Spleen (tissue), 11 donors: ENCODE results near the gene NAGS. TPM values are rescaled to one million over a fixed set of nuclear protein-coding genes. Genes with fewer than 3 reads are reported as not detected.

Experiments
- DNase-seq: peaks from one replicate; pipeline ENCODE4 v3.0.0-alpha.2; 2020
- H3K27ac ChIP-seq, 8 donors: fragments of 200-600 bp; sonication (generic) in 7 of 8; 1 replicate in 4 of 8; 2 replicates in 4 of 8; pipeline versions ENCODE4 v1.5.0 to v1.8.0; 2016 to 2021; ENCODE audit warnings: inconsistent platforms in 4 of 8, mild to moderate bottlenecking in 4 of 8, moderate library complexity in 1 of 8
- H3K27me3 ChIP-seq, 7 donors: fragments of 200-600 bp; sonication (generic) in 6 of 7; replicated peaks in 1 of 7; 1 replicate in 4 of 7; 2 replicates in 3 of 7; pipeline versions ENCODE4 v1.5.0 to v1.8.0; 2016 to 2021; ENCODE audit warnings: inconsistent platforms in 3 of 7, mild to moderate bottlenecking in 1 of 7
- H3K36me3 ChIP-seq, 6 donors: fragments of 200-600 bp; sonication (generic) in 5 of 6; 1 replicate in 4 of 6; 2 replicates in 2 of 6; pipeline versions ENCODE4 v1.5.0 to v1.8.0; 2016 to 2021; ENCODE audit warnings: inconsistent platforms in 2 of 6
- H3K4me1 ChIP-seq, 6 donors: fragments of 200-600 bp; sonication (generic) in 5 of 6; 1 replicate in 3 of 6; 2 replicates in 3 of 6; pipeline versions ENCODE4 v1.5.0 to v1.8.0; 2016 to 2021; ENCODE audit warnings: inconsistent platforms in 3 of 6
- H3K4me3 ChIP-seq, 8 donors: fragments of 200-600 bp; sonication (generic) in 7 of 8; 1 replicate in 4 of 8; 2 replicates in 4 of 8; pipeline versions ENCODE4 v1.5.0 to v1.8.0; 2016 to 2021; ENCODE audit warnings: inconsistent platforms in 4 of 8, mild to moderate bottlenecking in 4 of 8, moderate library complexity in 2 of 8
- H3K9me3 ChIP-seq, 8 donors: fragments of 200-600 bp; sonication (generic) in 7 of 8; 1 replicate in 4 of 8; 2 replicates in 4 of 8; pipeline versions ENCODE4 v1.5.0 to v1.8.0; 2016 to 2021; ENCODE audit warnings: inconsistent platforms in 4 of 8
- POLR2A ChIP-seq, 3 donors: fragments of 450-650 bp; IDR thresholded peaks; one replicate each; pipeline ENCODE4 v1.5.1; 2017; ENCODE audit warnings: antibody characterized with exemption in 3 of 3, mild to moderate bottlenecking in 1 of 3
- POLR2AphosphoS5 ChIP-seq, 3 donors: sonication (generic); formaldehyde crosslinking; IDR thresholded peaks; one replicate each; pipeline ENCODE4 v1.5.1; 2017; ENCODE audit warnings: antibody characterized with exemption in 3 of 3
- WGBS, 5 donors: extraction: QIAGEN DNeasy Blood & Tissue Kit in 3 of 5; methylation state at CpG; one replicate each; pipeline versions ENCODE4 v1.1.5 to v1.1.7; 2013 to 2018; 5-methylcytosine and 5-hydroxymethylcytosine counted together
- intact Hi-C: fragments of 100-400 bp; cut with DNase I; formaldehyde crosslinking; loops from one replicate; pipeline ENCODE4 v1.15.0; 2023; ENCODE audit warnings: low total_unique reads
- polyA plus RNA-seq, 3 donors: library from polyadenylated mRNA; stranded (reverse); fragments of 200-250 nt; gene quantifications; one replicate each; pipeline ENCODE4 v1.2.1, GENCODE V29; 2013
- total RNA-seq, 7 donors: library from RNA; depleted of rRNA in 3 of 7; stranded (reverse); fragments of >200 nt in 3 of 7; fragmentation: NEBNext Ultra II Directional in 4 of 7; extraction: Animal tissue kit (Norgen Biotek cat#: 25700) in 4 of 7; gene quantifications; one replicate each; pipeline versions ENCODE4 v1.1.0 to v1.2.1, GENCODE V29; 2016 to 2021
- TF ChIP-seq, protein P1 (sequence below), 11 experiments: fragments of 200-600 bp in 7 of 11; fragments of 450-650 bp in 4 of 11; sonication (generic) in 4 of 11; IDR thresholded peaks in 8 of 11; conservative IDR thresholded peaks in 3 of 11; 1 replicate in 7 of 11; 2 replicates in 4 of 11; pipeline versions ENCODE4 v1.4.0 to v1.8.0; 2016 to 2021; ENCODE audit warnings: antibody characterized with exemption in 11 of 11, inconsistent platforms in 4 of 11, mild to moderate bottlenecking in 1 of 11
- donor health status: healthy with polysubstance abuse.
- donor health status: DM: no; HTN: no; CAD: no; lungs with moderate emphysema.
- donor health status: DM: no; HTN: no; CAD: no.
- donor health status: Bipolar disorder and iron deficiency.
- donor health status: healthy.
- donor health status: DM: no; HTN: no; CAD: no.
- donor health status: DM: yes; HTN: yes; CAD: no.

The NAGS gene
- total and polyA plus RNA-seq, 10 donors, result 0.39 to 1.8 (median 0.91) TPM

DNA sequence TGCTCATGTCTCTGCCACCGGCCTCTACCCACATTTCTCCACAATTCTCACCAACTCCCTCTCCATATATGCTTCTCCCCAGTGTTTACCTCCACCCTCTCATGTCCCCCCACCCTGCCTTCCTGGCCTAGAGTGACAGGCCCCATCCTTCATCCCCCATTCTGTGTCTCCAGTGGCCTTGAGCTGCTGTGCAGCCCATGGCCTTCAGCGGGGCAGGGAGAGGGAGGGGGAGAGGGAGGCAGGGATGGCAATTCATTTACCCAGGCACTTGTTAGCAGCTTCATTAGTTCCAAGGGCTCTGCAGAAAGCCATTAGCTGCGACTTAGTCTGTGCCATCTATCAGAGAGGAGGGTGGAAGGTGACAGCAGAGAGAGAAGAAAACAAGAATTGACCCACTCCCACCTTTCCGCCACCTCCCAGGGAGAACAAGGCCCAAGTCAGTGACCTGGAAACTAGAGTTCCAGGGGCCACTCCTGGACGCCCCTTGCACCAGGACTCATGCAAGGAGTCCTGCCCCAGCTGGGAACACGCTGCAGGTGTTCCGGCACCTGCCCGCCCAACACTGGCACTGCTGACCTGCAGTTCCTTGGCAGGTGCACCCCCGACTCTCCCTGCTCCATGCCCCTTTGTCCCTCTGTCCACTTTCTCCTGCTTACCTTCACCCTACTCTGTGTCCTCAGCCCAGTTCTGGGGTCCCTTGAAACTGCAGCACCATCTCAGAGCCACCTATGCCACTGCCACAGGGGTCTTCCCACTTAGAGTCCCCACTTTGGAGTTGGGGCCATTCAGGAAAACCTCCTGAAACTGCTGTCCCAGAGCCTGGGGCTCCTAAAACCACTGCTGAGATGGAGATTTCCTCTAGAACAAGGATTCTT lies 27.2 kb upstream of the NAGS start:
- Histone ChIP-seq H3K4me3 (no peak overlapping the region), H3K27me3 (peaks cover 0 to 68% (median 11%) of the 10 kb centered on the region in 7 donors), H3K27ac (no peak overlapping the region), H3K36me3 (no peaks in the 10 kb centered on the region), H3K4me1 (no peaks in the 10 kb centered on the region), H3K9me3 (no peaks in the 10 kb centered on the region)
- TF ChIP-seq POLR2A (IDR thresholded peaks at IDR 0.05) (no peak), POLR2AphosphoS5 (IDR thresholded peaks at IDR 0.05) (no peak)
- TF ChIP-seq, protein P1, sequence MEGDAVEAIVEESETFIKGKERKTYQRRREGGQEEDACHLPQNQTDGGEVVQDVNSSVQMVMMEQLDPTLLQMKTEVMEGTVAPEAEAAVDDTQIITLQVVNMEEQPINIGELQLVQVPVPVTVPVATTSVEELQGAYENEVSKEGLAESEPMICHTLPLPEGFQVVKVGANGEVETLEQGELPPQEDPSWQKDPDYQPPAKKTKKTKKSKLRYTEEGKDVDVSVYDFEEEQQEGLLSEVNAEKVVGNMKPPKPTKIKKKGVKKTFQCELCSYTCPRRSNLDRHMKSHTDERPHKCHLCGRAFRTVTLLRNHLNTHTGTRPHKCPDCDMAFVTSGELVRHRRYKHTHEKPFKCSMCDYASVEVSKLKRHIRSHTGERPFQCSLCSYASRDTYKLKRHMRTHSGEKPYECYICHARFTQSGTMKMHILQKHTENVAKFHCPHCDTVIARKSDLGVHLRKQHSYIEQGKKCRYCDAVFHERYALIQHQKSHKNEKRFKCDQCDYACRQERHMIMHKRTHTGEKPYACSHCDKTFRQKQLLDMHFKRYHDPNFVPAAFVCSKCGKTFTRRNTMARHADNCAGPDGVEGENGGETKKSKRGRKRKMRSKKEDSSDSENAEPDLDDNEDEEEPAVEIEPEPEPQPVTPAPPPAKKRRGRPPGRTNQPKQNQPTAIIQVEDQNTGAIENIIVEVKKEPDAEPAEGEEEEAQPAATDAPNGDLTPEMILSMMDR (IDR thresholded peaks at IDR 0.05 in 8 of 11, conservative IDR thresholded peaks at IDR 0.05 in 3 of 11), result no peak
- DNase-seq, result no peak
- intact Hi-C loops, result no loop called here
- WGBS, 5 donors, result 57 to 86% (median 79%) methylated on average over 9 of the region's 9 CpGs

DNA sequence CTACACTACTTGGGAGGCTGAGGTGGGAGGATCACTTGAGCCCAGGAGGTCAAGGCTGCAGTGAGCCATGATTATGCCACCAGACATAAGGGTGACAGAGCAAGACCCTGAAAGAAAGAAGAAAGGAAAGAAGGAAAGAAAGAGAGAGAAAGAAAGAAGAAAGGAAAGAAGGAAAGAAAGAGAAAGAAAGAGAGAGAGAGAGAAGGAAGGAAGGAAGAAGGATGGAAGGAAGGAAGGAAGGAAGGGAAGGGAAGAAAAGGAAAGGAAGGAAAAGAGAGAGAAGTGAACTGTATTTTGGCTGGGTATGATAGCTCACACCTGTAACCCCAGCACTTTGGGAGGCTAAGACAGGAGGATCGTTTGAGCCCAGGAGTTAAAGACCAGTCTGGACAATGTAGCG lies 26.3 kb upstream of the NAGS start:
- intact Hi-C loops, result no loop called here
- no peak for DNase-seq
- peaks cover 0 to 68% (median 19%) of the 10 kb centered on the region in 7 donors for H3K27me3 ChIP-seq
- TF ChIP-seq POLR2A (IDR thresholded peaks at IDR 0.05) (no peak), POLR2AphosphoS5 (IDR thresholded peaks at IDR 0.05) (no peak)
- TF ChIP-seq, protein P1 (IDR thresholded peaks at IDR 0.05 in 8 of 11, conservative IDR thresholded peaks at IDR 0.05 in 3 of 11), result no peak
- no peaks in the 10 kb centered on the region for H3K36me3 ChIP-seq
- 72 to 82% (median 78%) methylated on average over 2 of the region's 2 CpGs for WGBS, 5 donors
- peaks cover 0 to 1% (median 0%) of the 10 kb centered on the region in 6 donors for H3K4me1 ChIP-seq
- no peak overlapping the region for H3K27ac ChIP-seq
- no peak overlapping the region for H3K4me3 ChIP-seq
- no peaks in the 10 kb centered on the region for H3K9me3 ChIP-seq

DNA sequence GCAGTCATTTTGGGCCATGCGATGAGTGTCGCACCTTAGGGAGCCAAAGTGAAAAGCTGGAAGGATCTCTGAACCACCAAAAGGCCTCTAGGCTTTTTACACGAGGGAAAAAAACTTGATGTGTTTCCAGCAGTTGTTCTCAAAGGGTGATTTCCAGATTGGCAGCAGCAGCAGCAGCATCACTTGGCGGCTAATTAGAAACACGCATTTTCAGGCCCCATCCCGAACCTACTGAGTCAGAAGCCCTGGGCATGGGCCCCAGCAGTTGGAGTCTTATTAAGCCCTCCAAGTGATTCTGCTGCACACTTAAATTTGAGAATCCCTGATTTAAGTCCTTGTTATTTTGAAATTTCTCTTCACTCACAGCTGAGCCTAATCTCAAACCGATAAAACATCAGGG lies 25.4 kb upstream of the NAGS start:
- no peak overlapping the region for H3K4me3 ChIP-seq
- DNase-seq, result no peak
- WGBS, 5 donors, result 80 to 84% (median 82%) methylated on average over 7 of the region's 7 CpGs
- H3K36me3 ChIP-seq, result no peaks in the 10 kb centered on the region
- peaks cover 0 to 11% (median 8%) of the 10 kb centered on the region in 6 donors for H3K4me1 ChIP-seq
- intact Hi-C loops, result no loop called here
- TF ChIP-seq POLR2AphosphoS5 (IDR thresholded peaks at IDR 0.05) (no peak), POLR2A (IDR thresholded peaks at IDR 0.05) (no peak)
- TF ChIP-seq, protein P1 (IDR thresholded peaks at IDR 0.05 in 8 of 11, conservative IDR thresholded peaks at IDR 0.05 in 3 of 11), result no peak
- peaks cover 0 to 68% (median 25%) of the 10 kb centered on the region in 7 donors for H3K27me3 ChIP-seq
- no peaks in the 10 kb centered on the region for H3K9me3 ChIP-seq
- H3K27ac ChIP-seq, result no peak overlapping the region

DNA sequence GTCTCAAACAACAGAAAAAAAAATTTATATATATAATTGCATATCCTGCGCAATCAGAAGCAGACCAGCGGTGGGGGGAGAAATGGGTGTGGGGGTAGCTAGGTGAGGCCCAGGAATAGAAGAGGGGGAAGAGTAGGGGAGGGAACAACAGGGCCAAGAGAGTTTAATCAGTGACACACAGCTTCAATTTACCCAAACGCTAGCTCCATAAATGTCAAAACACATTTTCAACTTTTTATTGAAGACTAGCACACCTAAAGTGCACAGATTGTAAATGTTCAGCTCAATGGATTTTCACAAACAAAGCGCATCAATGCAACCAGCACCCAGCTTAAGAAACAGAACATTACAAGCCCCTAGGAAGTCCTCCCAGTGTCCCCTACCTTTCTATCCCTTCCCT lies 24.8 kb upstream of the NAGS start:
- no peak for DNase-seq
- intact Hi-C loops, result no loop called here
- no peak overlapping the region for H3K4me3 ChIP-seq
- H3K4me1 ChIP-seq, result peaks cover 0 to 16% (median 11%) of the 10 kb centered on the region in 6 donors
- peaks cover 0 to 68% (median 31%) of the 10 kb centered on the region in 7 donors for H3K27me3 ChIP-seq
- no peak for TF ChIP-seq POLR2AphosphoS5 (IDR thresholded peaks at IDR 0.05)
- no peak for TF ChIP-seq POLR2A (IDR thresholded peaks at IDR 0.05)
- TF ChIP-seq, protein P1 (IDR thresholded peaks at IDR 0.05 in 8 of 11, conservative IDR thresholded peaks at IDR 0.05 in 3 of 11), result no peak
- no peak overlapping the region for H3K27ac ChIP-seq
- no peaks in the 10 kb centered on the region for H3K36me3 ChIP-seq
- WGBS, 5 donors, result 86 to 92% (median 90%) methylated on average over 4 of the region's 4 CpGs
- no peaks in the 10 kb centered on the region for H3K9me3 ChIP-seq
